Heart right ventricle (tissue), 16 donors: ENCODE measurements around the gene TNFRSF25. TPM values are rescaled to one million over a fixed set of nuclear protein-coding genes. Genes with fewer than 3 reads are reported as not detected.

Source experiments
- ATAC-seq, 8 donors: fragments of 200-7000 bp; cut with Tn5 transposase; one replicate each; pipeline ENCODE4 v1.9.1; 2020; ENCODE audit warnings: mild to moderate bottlenecking in 8 of 8, moderate library complexity in 8 of 8, moderate number of reproducible peaks in 1 of 8
- DNase-seq, 2 donors: peaks; one replicate each; pipeline ENCODE4 v3.0.0-alpha.2; 2020
- H3K27ac ChIP-seq, 10 donors: fragments of 200-600 bp; sonication (generic) in 2 of 10; one replicate each; pipeline versions ENCODE4 v1.5.0 to v1.8.0; 2020 to 2022; ENCODE audit warnings: mild to moderate bottlenecking in 3 of 10
- H3K27me3 ChIP-seq, 7 donors: fragments of 200-600 bp; one replicate each; pipeline ENCODE4 v1.8.0; 2021 to 2022; ENCODE audit warnings: mild to moderate bottlenecking in 2 of 7
- H3K36me3 ChIP-seq, 9 donors: fragments of 200-600 bp; sonication (generic) in 1 of 9; one replicate each; pipeline versions ENCODE4 v1.5.0 to v1.8.0; 2020 to 2022; ENCODE audit warnings: mild to moderate bottlenecking in 2 of 9
- H3K4me1 ChIP-seq, 9 donors: fragments of 200-600 bp; sonication (generic) in 1 of 9; one replicate each; pipeline versions ENCODE4 v1.5.0 to v1.8.0; 2020 to 2022; ENCODE audit warnings: mild to moderate bottlenecking in 4 of 9
- H3K4me3 ChIP-seq, 10 donors: fragments of 200-600 bp; sonication (generic) in 2 of 10; one replicate each; pipeline versions ENCODE4 v1.5.0 to v1.8.0; 2020 to 2022; ENCODE audit warnings: mild to moderate bottlenecking in 7 of 10, moderate library complexity in 2 of 10
- H3K9me3 ChIP-seq, 11 donors: fragments of 200-600 bp in 10 of 11; sonication (generic) in 2 of 11; one replicate each; pipeline versions ENCODE4 v1.5.0 to v1.8.0; 2013 to 2022; ENCODE audit warnings: mild to moderate bottlenecking in 2 of 11, control low read depth in 1 of 11, moderate library complexity in 1 of 11
- CTCF ChIP-seq, 9 donors: fragments of 200-600 bp; sonication (generic) in 2 of 9; IDR thresholded peaks; one replicate each; pipeline versions ENCODE4 v1.5.0 to v1.8.0; 2021 to 2022; ENCODE audit warnings: antibody characterized with exemption in 9 of 9, mild to moderate bottlenecking in 5 of 9, moderate library complexity in 1 of 9
- WGBS, 2 donors: extraction: QIAGEN DNeasy Blood & Tissue Kit; methylation state at CpG; one replicate each; pipeline ENCODE4 v1.1.7; 2013; ENCODE audit warnings: inconsistent platforms in 1 of 2; 5-methylcytosine and 5-hydroxymethylcytosine counted together
- intact Hi-C, 10 donors: fragments of 100-400 bp; cut with DNase I; formaldehyde crosslinking; loops; one replicate each; pipeline versions ENCODE4 v1.11.1 to v1.14.2; 2022
- polyA plus RNA-seq, 2 donors: library from polyadenylated mRNA; stranded (reverse); fragments of 200-250 nt; gene quantifications; one replicate each; pipeline ENCODE4 v1.2.3, GENCODE V29; 2013
- total RNA-seq, 10 donors: library from RNA; stranded (reverse); fragmentation: NEBNext Ultra II Directional in 3 of 10; extraction: Animal tissue kit (Norgen Biotek cat#: 25700) in 3 of 10; gene quantifications; one replicate each; pipeline versions ENCODE4 v1.2.1 to v1.2.4, GENCODE V29; 2021 to 2023
- donor health status: Arrhythmogenic right ventricular cardiomyopathy.
- donor health status: ischemic (EF 13 %, LVEDD 7.1; RV severe dilation, severe dysfunction).
- donor health status: healthy with polysubstance abuse.
- donor health status: DM: no; HTN: yes; CAD: no.
- donor health status: DM: no; HTN: no; CAD: no.
- donor health status: ischemic (EF 25% LVEDD 6.9; RV normal size, moderate dysfunction).
- donor health status: ischemic (EF 25% LVEDD 5.7; RV mildly dilated, moderate dysfunction).
- donor health status: healthy.
- donor health status: DM: yes; HTN: yes; CAD: no.
- donor health status: Ischemic cardiomyopathy.
- donor health status: ischemic (EF 35%, LVEDD 5.7; RV mildly dilated, moderate dysfunction).
- donor health status: nonischemic (EF 11% LVEDD 7.7; RV severe dilation, severe dysfunction).
- donor health status: DM: yes; HTN: yes; CAD: no.
- donor health status: PGD.
- donor health status: ischemic (EF 29% LVEDD 5.4; RV normal size, mild dysfunction).
- donor health status: nonischemic (EF 23%, LVEDD 6.1; RV moderate dilation, normal function).

The TNFRSF25 gene
- total and polyA plus RNA-seq, 12 donors = 4.0 to 43.1 (median 7.3) TPM

DNA sequence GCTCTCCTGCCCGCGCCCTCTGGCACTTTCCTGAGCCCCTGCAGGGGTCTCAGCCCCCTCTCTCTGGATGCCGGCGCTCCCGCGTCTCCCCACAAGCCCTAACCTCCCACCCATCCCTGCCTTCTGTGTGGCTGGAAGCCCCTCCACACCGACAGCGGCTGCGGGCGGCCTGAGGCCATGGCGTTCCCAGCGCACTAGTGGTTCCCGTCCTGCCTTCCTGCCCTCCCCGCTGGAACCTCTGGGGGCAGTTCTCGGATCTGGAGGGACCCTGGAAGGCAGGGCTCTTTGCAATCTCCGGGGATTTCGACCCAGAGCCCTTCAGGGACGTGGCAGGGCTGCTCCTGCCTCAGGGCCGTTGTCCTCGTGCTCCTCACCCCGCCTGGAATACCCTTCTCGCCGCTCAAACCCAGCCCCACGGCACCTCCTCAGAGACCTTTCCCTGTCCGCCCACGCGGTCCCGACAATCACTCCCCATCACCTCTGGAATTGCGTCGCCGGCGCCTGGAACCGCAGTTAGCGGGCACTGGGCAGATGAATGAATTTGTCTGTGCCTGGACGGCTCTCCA, 41.9 kb downstream of the TNFRSF25 start:
- no peak for TF ChIP-seq CTCF (IDR thresholded peaks at IDR 0.05)
- no peak for DNase-seq
- intact Hi-C loops = no loop called here
- Histone ChIP-seq H3K4me3 (no peak overlapping the region), H3K27ac (no peak overlapping the region), H3K4me1 (peaks cover 26 to 45% (median 42%) of the 10 kb centered on the region in 9 donors), H3K36me3 (no peaks in the 10 kb centered on the region), H3K27me3 (peaks cover 57 to 100% (median 97%) of the 10 kb centered on the region in 7 donors), H3K9me3 (no peaks in the 10 kb centered on the region)
- WGBS, 2 donors = 4 to 5% methylated on average over 35 of the region's 35 CpGs
- ATAC-seq = peak in 2 of 8 donors; percentile 8 to 17

- DNase-seq (no peak), ATAC-seq (peak in 5 of 8 donors; percentile 18 to 50 (median 29))
- no peaks in the 10 kb centered on the region for H3K36me3 ChIP-seq
- H3K27me3 ChIP-seq = peaks cover 63 to 100% (median 98%) of the 10 kb centered on the region in 7 donors
- no peaks in the 10 kb centered on the region for H3K9me3 ChIP-seq
- 4 to 7% methylated on average over 23 to 24 of the region's 24 CpGs for WGBS, 2 donors
- H3K27ac ChIP-seq = no peak overlapping the region
- TF ChIP-seq CTCF (IDR thresholded peaks at IDR 0.05) = peak in 8 of 9 donors; percentile 19 to 59 (median 54)
- no peak overlapping the region for H3K4me3 ChIP-seq
- H3K4me1 ChIP-seq = peaks cover 27 to 49% (median 44%) of the 10 kb centered on the region in 9 donors
- intact Hi-C loops = no loop called here
Measured at GRCh38 chr1:6423321-6423999, 42.5 kb downstream of the TNFRSF25 start.

DNA sequence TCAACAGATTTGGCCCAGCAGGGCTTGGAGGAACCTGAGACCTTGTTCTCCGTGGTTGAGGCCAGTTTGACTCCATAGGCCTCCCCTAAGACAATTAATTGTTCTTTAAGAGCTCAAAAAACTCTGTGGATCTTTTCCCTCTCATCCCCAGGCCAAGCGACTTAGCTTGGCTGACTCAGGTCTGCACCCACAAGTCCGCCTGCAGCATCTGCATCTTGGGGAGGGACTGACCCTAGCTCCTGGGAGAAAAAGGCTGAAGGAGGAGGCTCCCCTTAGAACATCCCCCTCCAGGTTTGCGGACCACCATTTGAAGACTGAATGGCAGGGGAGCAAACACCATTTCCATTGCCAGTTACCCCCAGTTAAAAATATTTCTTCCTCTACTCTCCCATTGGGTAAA, 44.7 kb downstream of the TNFRSF25 start:
- H3K4me3 ChIP-seq = no peak overlapping the region
- no peak for TF ChIP-seq CTCF (IDR thresholded peaks at IDR 0.05)
- intact Hi-C loops = no loop called here

DNA sequence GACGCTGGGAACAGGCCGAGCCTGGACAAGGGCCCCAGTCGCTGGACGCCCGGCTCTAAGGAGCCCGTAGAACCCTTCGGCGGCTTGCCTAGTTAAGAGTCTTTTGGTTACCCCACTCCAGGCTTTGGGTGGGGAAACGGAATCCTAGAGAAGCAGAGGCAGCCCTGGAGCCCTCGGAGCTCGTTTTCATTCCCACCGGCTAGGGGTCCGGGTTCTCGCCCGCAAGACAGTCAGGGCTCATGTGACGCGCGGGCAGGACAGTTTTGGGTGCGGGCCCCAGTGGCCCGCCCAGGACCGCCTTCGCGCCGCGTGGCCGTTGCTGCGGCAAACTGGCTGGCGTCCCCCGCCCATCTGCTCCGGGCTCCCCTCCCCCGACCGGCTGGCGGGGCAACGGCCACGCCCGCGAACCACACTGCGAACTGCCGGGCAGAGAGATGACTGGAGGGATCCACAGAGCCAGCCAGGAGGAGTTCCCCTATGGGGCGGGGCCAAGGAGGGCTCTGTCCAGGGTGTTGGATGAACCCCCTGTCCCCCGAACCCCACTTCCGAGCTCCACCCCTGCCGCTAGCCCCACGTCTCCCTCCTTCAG, 45.4 kb downstream of the TNFRSF25 start:
- intact Hi-C loops = no loop called here
- 17% methylated on average over 44 of the region's 44 CpGs for WGBS, 2 donors
- DNase-seq = no peak
- Histone ChIP-seq H3K27ac (no peak overlapping the region), H3K9me3 (no peaks in the 10 kb centered on the region), H3K4me3 (peak overlapping the region in 9 of 10 donors; percentile 29 to 55 (median 44)), H3K27me3 (peaks cover 65 to 100% (median 98%) of the 10 kb centered on the region in 7 donors), H3K4me1 (peaks cover 27 to 50% (median 44%) of the 10 kb centered on the region in 9 donors), H3K36me3 (no peaks in the 10 kb centered on the region)
- ATAC-seq = peak in 1 of 8 donors; percentile 2
- TF ChIP-seq CTCF (IDR thresholded peaks at IDR 0.05) = no peak

More for the DNA sequence above, 44.7 kb downstream of the TNFRSF25 start:
- Histone ChIP-seq H3K4me1 (peaks cover 27 to 50% (median 44%) of the 10 kb centered on the region in 9 donors), H3K27me3 (peaks cover 68 to 100% (median 98%) of the 10 kb centered on the region in 7 donors), H3K27ac (no peak overlapping the region), H3K36me3 (no peaks in the 10 kb centered on the region), H3K9me3 (no peaks in the 10 kb centered on the region)
- 59 to 82% methylated on average over 4 of the region's 4 CpGs for WGBS, 2 donors
- DNase-seq (no peak), ATAC-seq (no peak)
